Ascending aorta (tissue), 2 donors: ENCODE data around the gene IRF2. TPM values are rescaled to one million over a fixed set of nuclear protein-coding genes. Genes with fewer than 3 reads are reported as not detected.

Source experiments
- DNase-seq, 2 donors: peaks; one replicate each; pipeline ENCODE4 v3.0.0-alpha.2; 2019; ENCODE audit warnings: low spot score in 2 of 2
- H3K27ac ChIP-seq, 2 donors: fragments of 200-600 bp; sonication (generic); one replicate each; pipeline ENCODE4 v1.5.1; 2016 to 2017; ENCODE audit warnings: mild to moderate bottlenecking in 1 of 2
- H3K27me3 ChIP-seq: fragments of 200-600 bp; sonication (generic); one replicate; pipeline ENCODE4 v1.5.1; 2017
- H3K36me3 ChIP-seq, 2 donors: fragments of 200-600 bp; sonication (generic); one replicate each; pipeline ENCODE4 v1.5.1; 2016
- H3K4me1 ChIP-seq, 2 donors: fragments of 200-600 bp; sonication (generic); one replicate each; pipeline ENCODE4 v1.5.1; 2016 to 2017; ENCODE audit warnings: mild to moderate bottlenecking in 1 of 2
- H3K4me3 ChIP-seq, 2 donors: fragments of 200-600 bp; sonication (generic); one replicate each; pipeline ENCODE4 v1.5.1; 2016 to 2017; ENCODE audit warnings: mild to moderate bottlenecking in 1 of 2
- H3K9me3 ChIP-seq, 2 donors: fragments of 200-600 bp; sonication (generic); one replicate each; pipeline ENCODE4 v1.5.1; 2016
- CTCF ChIP-seq, 3 experiments: fragments of 200-600 bp in 2 of 3; fragments of 450-650 bp in 1 of 3; sonication (generic) in 2 of 3; IDR thresholded peaks; one replicate each; pipeline ENCODE4 v1.5.1; 2016 to 2019; ENCODE audit warnings: antibody characterized with exemption in 3 of 3, mild to moderate bottlenecking in 1 of 3, moderate library complexity in 1 of 3
- intact Hi-C: fragments of 100-400 bp; cut with DNase I; formaldehyde crosslinking; loops from one replicate; pipeline ENCODE4 v1.15.1; 2023
- total RNA-seq: library from RNA; depleted of rRNA; stranded (reverse); fragments of >200 nt; gene quantifications from one replicate; pipeline ENCODE4 v1.1.0, GENCODE V29; 2016

Gene IRF2
- total RNA-seq, 1 donor from 2014 or later = 39.6 TPM

DNA sequence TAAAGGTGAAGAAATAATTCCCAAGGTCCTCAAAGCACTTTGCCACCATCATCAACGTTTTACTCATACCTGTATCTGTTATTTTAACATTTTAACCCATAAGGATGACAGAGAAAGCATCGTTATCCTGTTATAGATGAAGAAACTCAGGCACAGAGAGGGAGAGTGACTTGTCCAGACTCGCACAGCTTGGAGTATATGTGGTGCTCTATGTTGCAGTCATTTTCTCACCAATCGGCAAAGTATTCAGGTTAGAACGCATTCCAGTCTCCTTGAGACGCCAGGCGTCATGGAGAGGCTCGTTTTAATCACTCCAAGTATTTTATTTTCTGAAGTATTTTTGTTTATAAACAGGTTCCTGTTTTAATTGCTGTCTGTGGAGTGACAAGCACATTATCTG, 73.5 kb downstream of the IRF2 start:
- intact Hi-C loops = loop anchor here (1.0 to 5.0 kb wide), 6 partner anchors 16 to 1026 kb away; partner anchors contain the start of genes CASP3, PRIMPOL and UFSP2
- no peak overlapping the region for H3K4me3 ChIP-seq
- H3K4me1 ChIP-seq = peaks cover 0 to 25% of the 10 kb centered on the region in 2 donors
- peak overlapping the region; percentile 66 to 71 for H3K27ac ChIP-seq
- no peaks in the 10 kb centered on the region for H3K27me3 ChIP-seq
- H3K36me3 ChIP-seq = peaks cover 29 to 58% of the 10 kb centered on the region in 2 donors
- no peak for DNase-seq
- H3K9me3 ChIP-seq = no peaks in the 10 kb centered on the region
- TF ChIP-seq CTCF (IDR thresholded peaks at IDR 0.05) = no peak

- Histone ChIP-seq H3K27ac (peak overlapping the region; percentile 66 to 71), H3K36me3 (peaks cover 28 to 56% of the 10 kb centered on the region in 2 donors), H3K4me1 (peaks cover 0 to 25% of the 10 kb centered on the region in 2 donors), H3K9me3 (no peaks in the 10 kb centered on the region), H3K27me3 (no peaks in the 10 kb centered on the region), H3K4me3 (no peak overlapping the region)
- intact Hi-C loops = loop anchor here (1.0 to 5.0 kb wide), 6 partner anchors 16 to 1027 kb away; partner anchors contain the start of genes CASP3, PRIMPOL and UFSP2
- peak in 1 of 2 donors; percentile 84 for DNase-seq
- TF ChIP-seq CTCF (IDR thresholded peaks at IDR 0.05) = peak in 1 of 3 experiments; percentile 15
These were observed 73.9 kb downstream of the IRF2 start for GRCh38 chr4:184400375-184400870.

DNA sequence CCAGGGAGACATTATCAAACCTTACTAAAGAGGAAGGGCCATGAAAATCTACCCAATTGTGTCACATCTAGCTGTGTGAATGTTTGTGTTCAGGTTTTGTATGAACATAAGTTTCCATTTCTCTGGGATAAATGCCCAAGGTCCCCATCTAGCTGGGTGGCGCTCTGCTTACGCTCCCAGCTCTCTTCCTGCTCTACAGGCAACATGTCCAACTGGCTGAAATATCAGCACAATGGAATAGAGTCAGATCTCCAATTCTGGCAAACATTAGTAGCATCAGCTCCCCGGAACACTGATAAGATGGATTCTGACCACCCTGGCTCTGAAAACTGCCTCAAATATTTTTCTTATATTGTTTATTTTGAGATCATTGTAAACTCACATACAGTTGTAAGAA, 74.8 kb downstream of the IRF2 start:
- peaks cover 32 to 47% of the 10 kb centered on the region in 2 donors for H3K36me3 ChIP-seq
- no peaks in the 10 kb centered on the region for H3K27me3 ChIP-seq

DNA sequence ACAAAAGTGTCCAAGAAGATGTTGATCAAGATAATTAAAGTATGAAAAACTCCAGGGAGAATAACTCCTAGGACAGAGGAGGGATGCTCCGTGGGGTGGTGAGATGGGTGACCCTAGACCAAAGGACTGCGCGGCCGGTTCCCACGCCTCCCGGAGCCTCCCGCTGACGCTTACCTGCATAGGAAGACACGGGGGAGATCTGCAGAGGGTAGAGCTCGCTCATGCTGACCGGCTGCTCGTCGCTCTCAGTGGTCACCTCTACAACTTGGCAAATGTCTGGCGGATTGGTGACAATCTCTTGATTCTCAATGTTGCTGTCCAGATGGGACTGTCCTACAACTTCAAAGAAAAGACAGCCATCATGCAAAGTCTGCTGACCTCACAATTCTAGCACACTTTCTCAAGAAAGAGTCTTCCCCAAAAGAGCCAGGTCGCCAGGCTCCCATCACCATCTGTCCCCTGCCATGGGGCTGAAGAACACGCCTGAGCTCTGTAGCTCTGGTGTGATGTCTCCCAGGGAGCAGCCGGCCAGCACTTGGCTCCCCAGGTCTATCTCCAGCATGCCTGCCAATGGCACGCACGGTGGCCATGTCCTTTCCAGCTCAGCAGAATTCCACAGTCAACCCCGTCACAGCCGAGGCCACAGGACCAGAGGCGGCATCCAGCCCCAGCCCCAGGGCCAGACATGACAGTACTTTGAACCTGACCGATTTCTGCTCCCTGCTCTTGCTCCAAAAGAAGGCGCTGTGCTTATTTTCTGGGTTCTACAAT, 75.4 kb downstream of the IRF2 start:
- no peak overlapping the region for H3K4me3 ChIP-seq
- H3K27me3 ChIP-seq = no peaks in the 10 kb centered on the region
- peaks cover 0 to 25% of the 10 kb centered on the region in 2 donors for H3K4me1 ChIP-seq
- peaks cover 38 to 45% of the 10 kb centered on the region in 2 donors for H3K36me3 ChIP-seq
- no peak for DNase-seq
- no peak for TF ChIP-seq CTCF (IDR thresholded peaks at IDR 0.05)
- peak overlapping the region; percentile 55 to 71 for H3K27ac ChIP-seq
- intact Hi-C loops = no loop called here
- H3K9me3 ChIP-seq = no peaks in the 10 kb centered on the region

More for the DNA sequence above, 74.8 kb downstream of the IRF2 start:
- no peak for TF ChIP-seq CTCF (IDR thresholded peaks at IDR 0.05)
- intact Hi-C loops = no loop called here
- Histone ChIP-seq H3K9me3 (no peaks in the 10 kb centered on the region), H3K27ac (peak overlapping the region; percentile 55 to 71), H3K4me3 (no peak overlapping the region), H3K4me1 (peaks cover 0 to 25% of the 10 kb centered on the region in 2 donors)
- no peak for DNase-seq

DNA sequence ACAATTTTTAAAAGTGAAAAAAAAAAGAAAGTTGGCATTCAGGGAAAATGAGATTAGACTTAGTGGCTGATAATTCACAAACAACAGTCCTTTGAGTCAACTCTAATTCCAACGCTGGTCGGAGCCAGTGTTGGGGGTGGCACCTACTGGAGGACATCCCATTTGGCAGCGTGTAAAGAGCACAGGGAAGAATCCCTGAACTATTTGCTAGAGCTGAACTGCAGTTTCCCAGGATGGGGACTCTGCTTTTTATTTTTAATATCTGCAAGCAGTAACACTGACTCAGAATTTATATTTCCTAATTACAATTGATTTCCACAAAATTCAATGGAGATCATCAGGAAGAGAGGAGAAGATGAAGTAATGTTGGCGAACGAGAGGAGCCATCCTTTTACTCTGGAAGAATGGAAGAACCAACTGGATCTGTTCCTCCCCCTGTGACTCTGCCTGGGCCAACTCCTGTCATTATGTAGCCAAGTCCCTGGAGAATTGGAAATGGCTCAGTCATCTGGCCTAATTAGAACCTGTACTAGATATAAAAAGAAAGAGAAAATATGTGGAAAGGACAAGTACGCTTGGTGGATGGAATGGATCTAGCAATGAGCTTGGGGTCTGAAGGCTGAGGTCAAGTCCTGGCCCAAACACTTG, 76.7 kb downstream of the IRF2 start:
- intact Hi-C loops = no loop called here

More for the DNA sequence above, 76.7 kb downstream of the IRF2 start:
- Histone ChIP-seq H3K4me3 (no peak overlapping the region), H3K27ac (no peak overlapping the region), H3K9me3 (no peaks in the 10 kb centered on the region), H3K36me3 (peaks cover 39 to 48% of the 10 kb centered on the region in 2 donors), H3K27me3 (no peaks in the 10 kb centered on the region), H3K4me1 (peaks cover 0 to 25% of the 10 kb centered on the region in 2 donors)
- TF ChIP-seq CTCF (IDR thresholded peaks at IDR 0.05) = no peak
- peak in 1 of 2 donors; percentile 45 for DNase-seq
